GM23248 (cell line): ENCODE measurements around the gene KAZN. TPM values are rescaled to one million over a fixed set of nuclear protein-coding genes. Genes with fewer than 3 reads are reported as not detected.

Experiments used
- DNase-seq: peaks from one replicate; pipeline ENCODE4 v3.0.0-alpha.2; 2015
- H2AFZ ChIP-seq: fragments of 200-600 bp; sonication (generic); 2 replicates; pipeline ENCODE4 v1.6.1; 2016; ENCODE audit warnings: antibody characterized with exemption
- H3F3A ChIP-seq: fragments of 200-600 bp; sonication (generic); 2 replicates; pipeline ENCODE4 v1.6.1; 2016; ENCODE audit warnings: mild to moderate bottlenecking, antibody characterized with exemption, mixed run types; ENCODE audit not compliant: insufficient read depth
- H3K27ac ChIP-seq: fragments of 200-600 bp; sonication (generic); 2 replicates; pipeline ENCODE4 v1.5.1; 2016; ENCODE audit warnings: mild to moderate bottlenecking
- H3K27me3 ChIP-seq: fragments of 200-600 bp; sonication (generic); replicated peaks from 2 replicates; pipeline ENCODE4 v1.6.1; 2016; ENCODE audit warnings: mild to moderate bottlenecking; ENCODE audit not compliant: insufficient read depth
- H3K36me3 ChIP-seq: fragments of 200-600 bp; sonication (generic); 2 replicates; pipeline ENCODE4 v1.6.1; 2016; ENCODE audit warnings: low read depth, mild to moderate bottlenecking
- H3K4me1 ChIP-seq: fragments of 200-600 bp; sonication (generic); 2 replicates; pipeline ENCODE4 v1.6.1; 2016; ENCODE audit warnings: mild to moderate bottlenecking; ENCODE audit not compliant: insufficient read depth
- H3K4me2 ChIP-seq: fragments of 200-600 bp; sonication (generic); one replicate; pipeline ENCODE4 v1.6.1; 2016; ENCODE audit warnings: mild to moderate bottlenecking; ENCODE audit not compliant: unreplicated experiment
- H3K4me3 ChIP-seq: fragments of 200-600 bp; sonication (generic); 2 replicates; pipeline ENCODE4 v1.5.1; 2016; ENCODE audit warnings: mild to moderate bottlenecking
- H3K79me2 ChIP-seq: fragments of 200-600 bp; sonication (generic); 2 replicates; pipeline ENCODE4 v1.6.1; 2016; ENCODE audit warnings: mild to moderate bottlenecking; ENCODE audit not compliant: insufficient read depth
- H3K9ac ChIP-seq: fragments of 200-600 bp; sonication (generic); 2 replicates; pipeline ENCODE4 v1.6.1; 2016; ENCODE audit warnings: mild to moderate bottlenecking
- H3K9me2 ChIP-seq: fragments of 200-600 bp; sonication (generic); 2 replicates; pipeline ENCODE4 v1.6.1; 2016; ENCODE audit warnings: mixed run types, mild to moderate bottlenecking, moderate library complexity; ENCODE audit not compliant: insufficient read depth
- H3K9me3 ChIP-seq: fragments of 200-600 bp; sonication (generic); one replicate; pipeline ENCODE4 v1.6.1; 2017; ENCODE audit warnings: low read depth
- H4K20me1 ChIP-seq: fragments of 200-600 bp; sonication (generic); 2 replicates; pipeline ENCODE4 v1.6.0; 2016; ENCODE audit not compliant: insufficient read depth
- EZH2 ChIP-seq: fragments of 200-600 bp; sonication (generic); IDR thresholded peaks from 2 replicates; pipeline ENCODE4 v1.6.1; 2018; ENCODE audit warnings: antibody characterized with exemption, mild to moderate bottlenecking; ENCODE audit not compliant: insufficient read depth, poor library complexity, severe bottlenecking
- EZH2phosphoT487 ChIP-seq: fragments of 200-600 bp; sonication (generic); IDR thresholded peaks from 2 replicates; pipeline ENCODE4 v1.6.1; 2018; ENCODE audit warnings: antibody characterized with exemption, moderate library complexity, mild to moderate bottlenecking, low read depth; ENCODE audit not compliant: insufficient read depth
- WGBS, 2 experiments: methylation state at CpG; one replicate each; pipeline ENCODE4 v1.1.6; 2015 to 2017; ENCODE audit warnings: low lambda C conversion rate in 2 of 2, low coverage in 1 of 2; ENCODE audit errors: missing lambda C conversion rate in 2 of 2; 5-methylcytosine and 5-hydroxymethylcytosine counted together
- in situ Hi-C: fragments of 300-500 bp; cut with MboI; formaldehyde crosslinking; loops from 2 replicates; pipeline ENCODE4 v1.15.0; 2020
- polyA plus RNA-seq: library from polyadenylated mRNA; unstranded; fragments of >200 nt; fragmentation: Nextera tagmentation; extraction: Ambion mirVana; gene quantifications from 2 replicates; pipeline ENCODE4 v1.2.1, GENCODE V29; 2016
- total RNA-seq: library from RNA; depleted of rRNA; stranded (reverse); fragments of >200 nt; shearing (Covaris generic); gene quantifications from 2 replicates; pipeline ENCODE4 v1.2.3, GENCODE V29; 2014

Gene KAZN
- total and polyA plus RNA-seq, 2 experiments from 2014 or later: 4.9 to 7.2 TPM

DNA sequence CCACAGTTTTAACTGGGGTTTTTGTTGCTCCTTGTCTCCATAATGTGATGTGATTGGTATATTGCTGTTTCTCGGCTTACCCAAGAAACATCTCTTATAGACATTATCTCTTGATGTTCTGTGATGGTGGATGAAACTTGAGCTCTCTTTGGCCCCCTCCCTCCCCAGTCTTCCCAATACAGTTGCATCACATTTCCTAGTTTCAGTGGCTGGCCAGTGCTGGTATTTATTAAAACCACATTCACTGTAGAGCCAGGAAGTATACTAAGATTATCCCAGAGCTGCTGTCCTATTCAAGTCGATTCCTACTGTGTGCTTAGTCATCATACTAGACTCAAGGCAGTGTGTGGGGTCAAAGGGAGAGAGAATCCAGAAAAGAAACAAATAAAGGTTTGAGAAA lies 244.4 kb downstream of the KAZN start:
- Histone ChIP-seq H3K9me3 (no peaks in the 10 kb centered on the region), H3K79me2 (no peaks in the 10 kb centered on the region), H3K36me3 (no peaks in the 10 kb centered on the region), H3F3A (no peaks in the 10 kb centered on the region), H3K9ac (no peak overlapping the region), H3K4me3 (no peak overlapping the region), H4K20me1 (no peaks in the 10 kb centered on the region), H3K9me2 (no peaks in the 10 kb centered on the region), H3K4me1 (no peaks in the 10 kb centered on the region), H3K4me2 (no peak overlapping the region), H3K27me3 (no peaks in the 10 kb centered on the region; the same call in 1 of the 2 replicates), H2AFZ (no peak overlapping the region), H3K27ac (no peak overlapping the region)
- TF ChIP-seq EZH2: no peak
- TF ChIP-seq EZH2phosphoT487: no peak
- in situ Hi-C loops: no loop called here
- WGBS, 2 experiments: 22 to 33% methylated on average over 2 of the region's 2 CpGs
- DNase-seq: no peak

DNA sequence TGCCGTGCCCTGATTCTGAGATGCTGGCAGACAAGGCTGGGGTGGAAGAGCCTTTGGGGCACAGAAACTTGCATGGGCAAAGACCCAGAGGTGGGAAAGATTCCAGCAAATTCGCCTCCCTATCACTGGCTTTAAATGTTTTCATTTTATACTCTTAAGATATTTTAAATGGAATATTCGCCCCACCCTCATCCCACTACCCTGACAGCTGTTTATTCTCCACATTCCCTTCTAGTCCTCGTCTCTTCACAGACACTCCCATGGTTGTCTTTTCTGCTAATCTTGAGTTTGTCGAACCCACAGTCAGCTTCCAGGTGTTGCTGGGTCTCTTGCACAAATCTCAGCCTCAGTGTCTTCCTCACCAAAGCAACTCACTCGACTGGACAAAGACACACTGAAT lies 245.0 kb downstream of the KAZN start:
- H2AFZ ChIP-seq: no peak overlapping the region
- DNase-seq: no peak
- H3K27ac ChIP-seq: no peak overlapping the region
- H3K4me1 ChIP-seq: no peaks in the 10 kb centered on the region
- no peaks in the 10 kb centered on the region for H3K36me3 ChIP-seq
- H3F3A ChIP-seq: no peaks in the 10 kb centered on the region
- in situ Hi-C loops: no loop called here
- H3K9ac ChIP-seq: no peak overlapping the region
- H3K9me2 ChIP-seq: no peaks in the 10 kb centered on the region
- no peaks in the 10 kb centered on the region for H4K20me1 ChIP-seq
- no peaks in the 10 kb centered on the region for H3K9me3 ChIP-seq
- no peaks in the 10 kb centered on the region; the same call in 1 of the 2 replicates for H3K27me3 ChIP-seq
- no peak overlapping the region for H3K4me2 ChIP-seq
- no peak overlapping the region for H3K4me3 ChIP-seq
- no peaks in the 10 kb centered on the region for H3K79me2 ChIP-seq
- no peak for TF ChIP-seq EZH2phosphoT487
- TF ChIP-seq EZH2: no peak
- WGBS, 2 experiments: 32 to 37% methylated on average over 6 of the region's 6 CpGs

DNA sequence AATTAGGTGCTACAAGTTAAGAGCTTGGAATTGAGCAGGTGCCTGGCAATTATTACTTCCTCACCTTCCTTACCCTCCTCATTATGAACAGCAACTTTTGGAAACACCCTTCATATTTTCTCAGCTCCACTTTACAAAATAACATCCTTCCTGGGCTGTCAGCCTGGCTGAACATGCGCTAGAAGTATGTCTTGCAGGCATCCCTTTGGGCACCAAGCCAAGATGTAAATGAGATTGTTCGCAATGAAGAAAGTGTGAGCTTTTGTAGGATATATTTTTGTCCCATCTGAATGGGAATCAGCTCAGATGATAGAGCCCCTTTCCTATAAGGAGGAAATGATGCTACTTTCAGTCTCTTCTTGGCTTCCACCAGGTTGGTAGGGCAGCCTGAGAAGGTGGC lies 245.9 kb downstream of the KAZN start:
- no peaks in the 10 kb centered on the region for H4K20me1 ChIP-seq
- no peaks in the 10 kb centered on the region for H3K79me2 ChIP-seq
- no peak overlapping the region for H3K27ac ChIP-seq
- H2AFZ ChIP-seq: no peak overlapping the region
- H3F3A ChIP-seq: no peaks in the 10 kb centered on the region
- no peaks in the 10 kb centered on the region; the same call in 1 of the 2 replicates for H3K27me3 ChIP-seq
- no peak for DNase-seq
- no peak overlapping the region for H3K4me3 ChIP-seq
- no peak for TF ChIP-seq EZH2
- TF ChIP-seq EZH2phosphoT487: no peak
- no peaks in the 10 kb centered on the region for H3K9me3 ChIP-seq
- H3K36me3 ChIP-seq: no peaks in the 10 kb centered on the region
- H3K4me2 ChIP-seq: no peak overlapping the region
- H3K9me2 ChIP-seq: no peaks in the 10 kb centered on the region
- in situ Hi-C loops: no loop called here
- 52 to 56% methylated on average over 2 of the region's 2 CpGs for whole genome bisulfite sequencing, 2 experiments
- H3K9ac ChIP-seq: no peak overlapping the region
- no peaks in the 10 kb centered on the region for H3K4me1 ChIP-seq

DNA sequence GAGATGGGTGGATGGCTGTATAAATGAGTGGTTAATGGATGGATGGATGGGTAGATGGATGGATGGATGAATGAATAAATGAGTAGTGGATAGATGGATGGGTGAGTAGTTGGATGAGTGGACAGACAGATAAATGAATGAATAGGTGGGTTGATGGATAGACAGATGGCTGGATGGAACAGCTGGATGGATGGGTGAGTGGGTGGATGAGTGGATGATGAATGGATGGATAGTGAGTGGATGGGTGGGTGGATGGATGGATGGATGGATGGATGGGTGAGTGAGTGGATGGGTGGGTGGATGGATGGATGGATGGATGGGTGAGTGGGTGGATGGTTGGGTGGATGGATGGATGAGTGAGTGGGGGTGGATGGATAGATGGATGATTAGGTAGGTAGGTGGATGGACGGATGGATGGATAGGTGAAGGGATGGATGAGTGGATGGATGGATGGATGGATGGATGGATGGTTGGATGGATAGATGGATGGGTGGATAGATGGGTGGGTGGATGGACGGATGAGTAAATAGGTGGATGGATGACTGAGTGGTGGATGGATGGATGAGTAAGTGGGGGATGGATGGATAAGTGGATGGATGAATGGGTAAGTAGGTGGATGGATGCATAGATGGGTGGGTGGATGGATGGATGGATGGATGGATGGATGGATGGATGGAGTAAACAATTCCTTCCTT lies 246.6 kb downstream of the KAZN start:
- in situ Hi-C loops: no loop called here
- H4K20me1 ChIP-seq: no peaks in the 10 kb centered on the region
- no peak overlapping the region for H3K9ac ChIP-seq
- TF ChIP-seq EZH2phosphoT487 (no peak), EZH2 (no peak)
- no peak overlapping the region for H3K4me3 ChIP-seq
- H3K4me1 ChIP-seq: peaks cover 6% of the 10 kb centered on the region
- no peak overlapping the region for H3K27ac ChIP-seq
- H3K9me3 ChIP-seq: no peaks in the 10 kb centered on the region
- no peaks in the 10 kb centered on the region for H3F3A ChIP-seq
- no peak overlapping the region for H3K4me2 ChIP-seq
- WGBS, 2 experiments: 45 to 48% methylated on average over 2 of the region's 2 CpGs
- DNase-seq: no peak
- H3K27me3 ChIP-seq: no peaks in the 10 kb centered on the region; the same call in 1 of the 2 replicates
- no peaks in the 10 kb centered on the region for H3K79me2 ChIP-seq
- no peaks in the 10 kb centered on the region for H3K9me2 ChIP-seq
- no peak overlapping the region for H2AFZ ChIP-seq
- H3K36me3 ChIP-seq: no peaks in the 10 kb centered on the region
